ENCODE measurements around the gene GAB3.

GAB3 gene

DNA sequence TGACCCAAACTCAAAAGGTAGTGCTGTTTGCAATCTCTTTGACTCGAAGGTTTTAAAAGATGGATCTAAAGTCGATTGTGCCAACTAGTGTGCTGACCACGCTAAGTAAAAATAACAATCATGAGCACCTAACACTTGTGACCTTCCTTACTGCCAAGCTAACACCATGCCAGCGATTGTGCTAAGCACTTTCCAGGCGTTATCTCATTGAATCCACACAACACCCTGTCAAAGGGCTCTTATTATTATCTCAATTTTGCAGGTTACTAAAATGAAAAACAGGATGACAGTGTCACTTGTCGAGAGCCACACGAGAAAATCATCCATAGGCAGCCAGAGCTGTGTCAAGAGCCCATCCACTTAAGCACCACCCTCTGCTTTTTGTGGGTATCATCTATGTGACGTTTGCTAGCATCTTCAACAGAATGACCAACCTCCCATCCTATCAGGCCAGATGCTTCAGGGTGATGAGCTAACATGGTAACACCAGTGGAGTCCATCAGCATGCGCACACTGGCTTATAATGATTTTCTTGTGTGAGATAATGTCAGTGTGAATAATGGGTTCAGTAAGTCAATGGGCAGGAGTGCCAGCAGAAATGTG is 893 bp upstream of the GAB3 start:
- no peak for DNase-seq (ENCODE audit: low read depth in 3 of 3, low spot score in 1 of 3)

DNA sequence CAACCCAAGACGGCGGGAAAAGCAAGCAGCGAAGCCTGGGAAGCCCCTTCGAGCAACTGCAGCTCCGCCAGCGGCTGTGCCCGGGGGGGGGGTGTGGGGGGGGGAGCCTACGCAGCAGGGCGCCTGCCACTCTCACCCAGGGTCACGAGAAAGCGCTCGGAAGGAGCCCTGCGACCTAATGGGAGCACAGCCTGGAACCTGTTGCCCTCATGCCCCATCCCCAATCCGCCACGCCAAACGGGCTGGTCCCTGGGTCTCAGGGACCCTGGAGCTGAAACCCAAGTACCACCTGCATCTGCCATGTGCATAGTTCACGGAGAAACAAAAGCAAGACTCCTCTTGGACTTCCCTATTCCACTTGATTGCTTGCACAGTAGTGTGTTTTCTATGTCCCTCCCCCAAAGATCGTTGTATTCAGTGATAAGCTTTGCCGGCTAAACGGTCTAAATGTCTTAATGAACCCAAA is 359 bp upstream of the GAB3 start:
- no peak for DNase-seq (ENCODE audit: low read depth in 3 of 3, low spot score in 1 of 3)

DNA sequence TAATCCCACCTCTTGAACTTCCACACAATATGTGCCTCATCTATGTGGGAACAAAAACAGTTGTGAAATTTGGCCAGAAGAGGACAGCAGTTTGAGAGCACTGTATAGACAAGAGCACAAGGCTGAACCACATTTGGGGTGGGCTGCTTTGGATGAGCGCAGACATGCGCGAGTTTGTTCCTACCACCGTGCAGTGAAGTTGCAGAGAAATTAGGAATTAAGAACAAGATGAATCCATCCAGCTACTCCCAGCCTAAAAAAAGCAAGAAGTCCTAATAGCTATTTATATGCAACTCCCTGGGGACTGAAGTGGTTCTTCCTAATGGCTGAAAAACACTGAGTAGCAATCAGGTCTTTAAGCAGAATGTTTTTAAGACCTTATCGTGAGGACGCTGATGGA is 1.0 kb downstream of the GAB3 start:
- DNase-seq (ENCODE audit: low read depth in 3 of 3, low spot score in 1 of 3): no peak

DNA sequence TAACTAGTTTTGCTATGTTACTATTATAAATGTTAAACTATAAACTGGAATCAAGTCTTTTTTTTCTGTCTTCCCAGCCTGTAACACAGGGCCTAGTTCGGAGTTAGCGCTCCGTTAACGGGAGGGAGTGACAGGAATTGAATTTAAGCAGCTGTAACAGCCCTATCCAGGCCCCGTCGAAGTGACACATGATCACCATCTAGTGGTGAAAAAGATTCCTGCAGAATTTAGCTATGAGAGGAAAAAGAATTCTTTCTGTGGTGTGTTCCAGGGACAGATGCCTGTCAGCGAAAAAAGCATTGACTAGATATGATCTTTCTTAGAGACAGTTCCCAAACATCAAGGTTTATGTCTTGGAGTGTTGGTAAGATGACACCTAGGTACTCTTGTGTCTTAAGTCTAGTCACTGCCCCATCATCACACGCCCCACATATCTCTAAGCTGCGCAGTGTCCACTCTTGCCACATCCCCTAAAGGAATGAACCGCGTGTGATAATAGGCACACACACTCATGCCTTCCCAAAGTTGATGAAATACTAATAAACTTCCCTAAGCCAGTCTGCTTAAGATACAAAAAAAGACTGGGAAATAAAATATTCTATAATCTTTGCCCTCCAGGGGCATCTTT is 2.1 kb downstream of the GAB3 start:
- peak in 1 of 3 donors; percentile 20 for DNase-seq (ENCODE audit: low read depth in 3 of 3, low spot score in 1 of 3)

DNA sequence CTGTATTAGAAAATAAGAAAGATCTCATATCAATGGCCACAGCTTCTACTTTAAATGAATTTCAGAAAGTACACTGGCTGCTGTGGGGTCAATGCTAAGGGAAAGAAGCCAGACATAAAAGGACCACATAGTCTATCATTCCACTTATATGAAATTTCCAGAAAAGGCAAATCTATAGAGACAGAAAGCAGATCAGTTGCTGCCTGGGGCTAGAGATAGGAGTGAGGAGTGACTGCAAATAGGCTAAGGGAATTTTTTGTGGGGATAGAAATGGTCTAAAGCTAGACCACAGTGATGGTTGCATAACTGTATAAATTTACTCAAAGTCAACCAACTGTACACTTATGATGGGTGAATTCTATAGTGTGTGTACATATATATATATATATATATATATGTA is 8.3 kb downstream of the GAB3 start:
- DNase-seq (ENCODE audit: low read depth in 3 of 3, low spot score in 1 of 3): no peak

DNA sequence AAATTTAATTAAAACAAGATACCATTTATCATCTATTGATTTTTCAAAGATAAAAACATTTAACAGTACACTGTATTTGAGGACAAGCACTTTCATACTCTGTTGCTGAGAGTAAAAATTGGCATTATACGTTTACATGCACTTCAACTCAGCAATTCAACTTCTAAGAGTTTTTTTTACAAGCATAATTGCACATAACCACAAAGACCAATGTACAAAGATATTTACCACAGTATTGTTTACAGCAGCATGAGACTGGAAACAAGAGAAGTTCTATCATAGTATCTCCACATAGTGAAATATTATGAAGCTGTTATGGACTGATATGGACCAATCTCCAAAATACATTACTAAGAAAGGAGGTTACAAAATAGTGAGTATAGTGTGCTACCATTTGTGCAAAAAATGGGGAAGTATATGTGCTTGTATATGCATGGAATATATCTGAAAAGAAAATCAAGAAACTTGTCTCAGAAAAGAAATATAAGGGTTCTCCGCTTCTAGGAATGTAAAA is 10.9 kb downstream of the GAB3 start:
- no peak for DNase-seq (ENCODE audit: low read depth in 3 of 3, low spot score in 1 of 3)

DNA sequence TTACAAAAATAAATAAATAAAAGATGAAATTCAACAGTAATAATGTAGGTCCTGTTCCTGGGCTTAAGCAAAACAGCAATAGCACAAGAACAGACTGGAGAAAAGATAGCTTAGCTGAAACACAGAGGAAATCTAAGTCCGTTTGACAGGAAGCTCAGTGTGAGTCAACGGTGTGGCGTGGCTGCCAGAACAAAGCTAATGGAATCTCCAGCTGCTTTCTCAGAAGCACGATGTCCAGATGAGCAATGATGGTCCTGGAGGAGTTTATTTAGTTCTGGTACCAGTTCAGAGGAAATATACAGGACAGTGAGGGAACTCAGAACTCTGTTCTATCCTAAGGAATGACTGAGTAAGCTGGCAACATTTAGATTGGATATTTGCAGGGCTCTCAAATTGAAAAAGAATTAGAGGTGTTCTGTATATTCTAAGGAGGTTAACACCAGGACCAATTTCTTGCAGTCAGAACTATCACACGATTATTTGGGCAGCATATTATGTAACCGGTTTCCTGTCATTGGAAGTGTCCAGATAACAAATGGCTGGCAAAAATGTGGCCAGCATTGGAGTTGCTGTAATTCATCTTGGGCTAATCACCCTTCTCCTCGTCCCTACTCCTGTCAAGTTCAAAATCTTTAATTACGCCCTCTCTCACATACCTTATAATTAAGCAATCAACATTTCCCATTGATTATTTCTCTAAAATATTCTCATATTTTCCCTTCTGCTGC is 12.7 kb downstream of the GAB3 start:
- DNase-seq (ENCODE audit: low read depth in 3 of 3, low spot score in 1 of 3): no peak

DNA sequence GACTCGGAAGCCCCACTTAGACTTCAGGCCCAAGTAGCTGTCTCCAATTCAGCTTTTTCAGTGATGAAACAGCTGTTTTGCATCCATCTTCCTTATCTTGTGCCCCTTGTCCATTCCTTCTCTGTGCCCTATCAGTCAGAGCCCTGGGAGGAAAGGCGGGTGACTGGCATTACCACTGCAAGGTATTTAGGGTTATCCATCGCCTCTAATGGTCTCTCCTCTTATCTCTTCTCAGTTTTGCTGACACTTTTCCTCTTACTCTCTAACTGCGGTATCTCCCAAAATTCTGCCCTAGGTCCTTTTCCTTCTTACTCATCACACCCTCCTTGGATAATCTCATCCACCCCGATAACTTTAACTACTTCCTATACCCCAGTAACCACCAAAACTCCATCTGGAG is 13.7 kb downstream of the GAB3 start:
- no peak for DNase-seq (ENCODE audit: low read depth in 3 of 3, low spot score in 1 of 3)

DNA sequence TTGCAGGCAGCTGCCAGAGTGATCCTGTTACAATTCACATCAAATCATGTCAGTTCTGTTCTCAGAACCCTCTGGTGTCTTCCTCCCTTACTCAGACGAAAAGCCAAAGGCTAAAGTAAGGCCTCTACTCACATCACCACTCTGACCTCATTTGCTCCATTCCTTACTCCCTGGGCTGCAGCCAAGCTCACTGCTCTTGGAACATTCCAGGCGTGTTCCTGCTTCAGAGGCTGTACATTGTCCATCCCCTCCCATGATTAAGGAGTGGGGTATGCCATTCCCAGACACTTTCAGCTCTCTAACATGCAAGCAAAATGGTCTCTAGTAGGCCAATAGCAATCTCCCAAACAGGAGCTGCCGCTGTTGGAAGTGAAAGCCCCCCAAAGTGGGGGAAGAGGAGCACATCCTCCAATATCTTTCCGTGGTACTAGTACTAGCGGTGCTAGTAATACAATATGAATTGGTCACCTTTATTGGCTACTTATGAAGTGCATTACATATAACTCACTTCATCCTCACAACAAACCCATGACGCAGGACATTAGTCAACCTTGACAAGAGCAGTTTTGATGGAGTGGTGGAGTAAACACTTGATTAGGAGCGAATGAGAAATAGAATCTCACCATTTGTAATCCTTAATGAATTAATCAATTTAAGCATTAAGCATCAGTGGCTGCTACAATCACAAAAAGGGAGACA is 15.0 kb downstream of the GAB3 start:
- DNase-seq (ENCODE audit: low read depth in 3 of 3, low spot score in 1 of 3): no peak

DNA sequence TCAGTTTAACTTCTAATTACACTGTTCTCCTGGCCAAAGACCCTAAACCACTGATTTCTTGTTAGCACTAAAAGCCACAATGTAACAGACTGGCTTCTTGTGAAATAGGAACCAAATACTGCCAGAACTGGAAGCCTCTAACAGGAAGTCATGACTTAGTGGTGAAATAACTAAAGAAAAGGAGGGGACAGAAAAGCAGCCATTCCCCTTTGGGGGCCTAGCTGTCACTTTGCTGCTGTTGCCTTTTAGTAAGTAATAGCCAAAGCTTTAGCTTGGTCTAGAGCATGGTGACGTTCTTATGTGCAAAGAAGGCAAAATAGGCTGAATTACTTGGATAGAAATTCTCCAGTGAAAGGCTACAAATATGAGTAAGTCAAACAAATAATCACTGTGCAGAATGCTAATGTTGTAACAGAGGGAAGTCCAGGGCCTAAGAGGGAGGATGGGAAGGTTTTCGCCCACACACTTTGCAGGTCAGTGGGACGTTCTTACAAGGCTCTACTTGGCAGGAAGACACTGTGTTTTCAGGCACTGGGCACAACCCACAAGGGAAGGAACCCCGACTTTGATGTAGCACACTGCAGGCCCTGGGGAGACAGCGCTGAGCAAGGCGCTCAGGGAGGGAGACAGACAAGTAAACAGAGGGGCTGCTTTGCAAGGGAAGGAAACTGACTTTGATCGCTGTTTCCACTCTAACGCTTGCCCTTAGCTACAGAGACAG is 16.7 kb downstream of the GAB3 start:
- DNase-seq (ENCODE audit: low read depth in 3 of 3, low spot score in 1 of 3): no peak

DNA sequence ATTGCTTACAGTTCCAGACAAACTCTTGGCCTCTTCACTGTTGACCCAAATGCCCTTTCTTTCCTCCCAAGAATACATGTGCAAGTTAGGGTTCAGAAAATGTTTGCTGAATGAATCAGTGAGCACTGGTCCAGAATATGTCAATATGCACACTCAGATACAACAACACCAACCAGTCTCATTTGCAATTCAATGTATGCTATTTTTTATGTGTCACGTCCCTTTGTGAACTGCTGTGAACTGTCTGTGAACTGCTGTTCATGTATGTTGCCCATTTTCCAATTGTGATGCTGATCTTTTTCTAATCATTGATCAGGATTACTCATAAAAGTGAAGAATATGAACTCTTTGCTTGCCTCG is 17.8 kb downstream of the GAB3 start:
- DNase-seq (ENCODE audit: low read depth in 3 of 3, low spot score in 1 of 3): no peak

DNA sequence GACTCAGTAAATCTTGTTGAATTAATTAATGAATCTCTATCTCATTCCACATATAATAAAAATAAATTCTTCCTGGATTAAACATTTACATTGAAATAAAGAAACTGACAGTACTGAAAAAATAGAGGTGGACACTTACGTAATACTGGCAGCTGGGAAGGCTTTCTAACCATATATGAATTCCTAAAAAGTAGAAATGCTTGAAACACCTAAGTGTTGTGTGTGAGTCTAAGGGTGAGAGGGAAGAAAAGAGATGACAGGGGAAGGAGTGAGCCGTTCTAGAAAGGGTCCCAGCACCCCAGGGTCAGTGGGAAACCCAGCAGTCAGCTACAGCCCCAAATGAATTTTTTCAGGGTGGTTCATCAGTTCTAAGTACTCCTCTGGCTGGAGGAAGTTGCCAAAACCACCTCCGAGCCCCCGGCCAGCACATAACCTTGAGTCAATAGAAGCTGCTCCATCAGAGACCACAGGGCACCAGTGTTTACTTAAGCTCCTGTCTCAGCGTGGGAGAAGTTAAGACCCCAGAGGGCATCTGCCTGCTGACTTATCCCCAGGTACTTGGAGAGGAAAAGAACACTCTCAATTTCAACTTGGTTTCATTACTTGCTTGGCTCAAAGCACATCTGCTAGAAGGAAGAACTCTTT is 18.3 kb downstream of the GAB3 start:
- DNase-seq (ENCODE audit: low read depth in 3 of 3, low spot score in 1 of 3): no peak

DNA sequence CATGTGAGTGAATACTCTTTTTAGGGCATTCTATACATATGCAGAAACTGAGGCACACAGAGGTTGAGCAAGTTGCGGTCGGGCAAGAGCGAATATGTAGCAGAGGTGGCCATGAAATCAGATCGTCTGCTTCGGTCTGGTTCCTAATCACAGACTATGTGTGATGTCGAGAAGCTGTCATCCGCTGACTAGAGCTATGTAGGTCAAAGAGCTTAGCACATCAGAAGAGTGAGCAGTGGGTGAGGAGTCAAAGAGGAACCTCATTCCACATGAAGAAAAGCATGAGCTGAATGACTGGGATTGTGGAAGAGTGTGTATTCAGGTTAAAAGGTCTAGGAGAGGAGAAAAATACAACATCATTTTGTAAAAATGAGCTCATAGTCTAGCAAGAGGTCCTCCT is 19.0 kb downstream of the GAB3 start:
- no peak for DNase-seq (ENCODE audit: low read depth in 3 of 3, low spot score in 1 of 3)

DNA sequence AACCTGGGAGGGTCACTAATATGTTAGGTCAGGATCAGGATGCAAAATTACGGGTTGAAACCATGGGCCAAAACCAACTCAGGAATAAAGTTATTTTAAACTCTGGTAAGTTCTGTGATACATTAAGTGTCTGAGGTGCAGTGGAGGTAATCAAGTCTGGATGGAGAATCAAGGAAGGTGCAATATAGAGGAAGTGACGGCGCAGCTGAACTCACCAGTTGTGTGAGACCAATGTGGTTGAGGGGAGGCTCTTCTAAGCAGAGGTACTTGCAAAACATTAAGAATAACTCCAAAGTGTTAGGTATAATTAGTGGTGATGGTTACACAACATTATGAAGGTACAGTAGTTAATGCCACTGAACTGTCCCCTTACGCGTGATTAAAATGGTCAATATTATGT is 19.7 kb downstream of the GAB3 start:
- DNase-seq (ENCODE audit: low read depth in 3 of 3, low spot score in 1 of 3): no peak

DNA sequence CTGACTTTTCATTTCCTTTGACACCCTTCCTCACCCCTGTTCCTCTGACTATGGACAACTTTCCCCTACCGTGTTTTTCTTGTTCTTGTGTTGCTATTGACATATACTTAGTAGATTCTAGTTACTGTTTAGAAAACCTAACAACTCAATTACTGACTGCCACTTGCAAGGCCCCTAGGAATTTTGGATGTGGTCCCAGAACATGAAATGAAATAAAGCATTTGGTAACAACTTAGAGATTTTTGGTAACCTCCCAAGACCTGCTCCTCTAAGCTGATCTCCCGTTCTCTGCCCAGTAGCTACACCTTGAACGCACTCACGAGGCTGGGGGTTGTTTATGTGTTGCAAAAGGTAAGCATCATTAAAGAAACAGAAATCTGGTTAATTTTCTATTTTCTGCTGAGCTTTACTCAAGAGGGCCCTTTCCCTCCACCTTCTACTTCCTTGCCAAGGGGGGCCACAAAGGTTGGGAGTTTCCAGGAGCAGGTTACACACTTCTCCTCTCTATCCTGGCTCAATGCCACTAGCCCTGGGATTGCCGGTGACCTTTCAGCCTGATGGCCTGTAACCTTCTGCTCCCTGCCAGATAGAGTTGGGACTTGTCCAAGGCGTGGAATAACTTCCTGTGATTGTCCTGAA is 20.5 kb downstream of the GAB3 start:
- DNase-seq (ENCODE audit: low read depth in 3 of 3, low spot score in 1 of 3): no peak

DNA sequence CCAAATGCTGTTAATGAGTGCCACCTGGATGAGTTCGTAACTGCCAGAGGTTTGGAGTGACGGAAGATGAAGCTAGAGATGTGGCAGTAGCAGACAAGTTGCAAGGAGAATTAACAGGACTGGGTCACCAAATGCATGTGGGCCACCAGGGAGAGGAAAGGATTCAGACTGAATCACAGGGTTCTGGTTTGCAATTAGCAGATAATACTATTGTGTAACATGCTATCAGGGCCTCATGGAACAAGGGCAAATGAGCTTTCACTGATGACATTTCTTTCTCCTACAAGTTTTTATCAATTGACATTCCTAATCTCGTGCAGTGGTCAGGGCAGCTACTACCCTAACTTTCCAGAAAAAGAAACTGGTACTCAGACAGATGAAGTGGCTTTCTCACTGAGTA is 21.4 kb downstream of the GAB3 start:
- DNase-seq (ENCODE audit: low read depth in 3 of 3, low spot score in 1 of 3): no peak

DNA sequence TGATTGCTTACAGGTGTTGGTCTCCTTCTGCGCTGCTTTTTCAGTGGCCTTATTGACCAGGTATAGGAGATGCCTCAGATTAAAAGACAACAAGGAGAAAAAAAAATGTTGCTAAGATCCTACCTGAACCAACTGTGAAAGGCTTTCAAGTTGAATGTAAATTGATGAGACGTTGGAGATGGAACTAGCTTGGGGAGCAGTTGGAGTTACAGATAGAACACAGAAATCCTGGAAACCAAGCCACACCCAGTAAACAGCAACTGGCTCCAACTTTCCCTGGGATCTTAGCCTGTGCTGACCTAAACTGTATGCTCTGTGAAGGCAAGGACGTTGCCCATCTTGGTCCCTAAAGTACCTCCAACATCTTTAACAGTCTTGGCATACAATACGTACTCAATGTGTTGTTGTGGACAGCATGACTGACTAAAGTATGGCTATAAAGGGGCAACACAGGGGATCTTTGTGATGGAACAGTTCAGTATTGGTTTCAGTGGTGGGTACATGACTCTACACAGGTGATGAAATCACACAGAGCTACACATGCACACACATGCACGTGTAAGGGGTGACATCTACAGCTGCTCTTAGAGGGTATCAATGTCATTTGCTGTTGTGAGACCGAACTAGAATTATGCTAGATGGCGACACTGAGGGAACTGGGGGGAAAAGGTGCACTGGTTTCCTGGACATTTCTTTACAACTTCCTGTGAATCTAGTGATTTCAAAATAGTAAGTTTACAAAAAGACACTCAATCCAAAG is 22.3 kb downstream of the GAB3 start:
- DNase-seq (ENCODE audit: low read depth in 3 of 3, low spot score in 1 of 3): no peak

DNA sequence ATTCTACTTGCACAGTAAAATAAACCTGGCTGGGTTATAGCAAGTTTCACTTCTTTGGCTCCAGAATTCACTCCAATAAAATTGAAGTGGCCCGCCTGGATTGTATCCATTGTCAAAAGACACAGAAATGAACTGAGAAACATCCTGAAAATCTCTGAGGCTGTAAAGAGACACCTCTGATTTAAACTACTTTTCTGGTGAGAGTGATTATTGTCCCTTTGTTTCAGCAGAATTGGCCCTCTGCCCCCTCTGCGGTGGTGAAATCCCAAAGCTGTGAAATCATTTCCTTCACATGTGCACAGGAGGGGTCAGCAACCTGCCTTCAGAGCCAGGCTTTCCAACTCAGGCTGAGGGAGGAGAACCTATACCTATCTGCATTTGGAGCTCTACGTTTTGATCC is 23.0 kb downstream of the GAB3 start:
- DNase-seq (ENCODE audit: low read depth in 3 of 3, low spot score in 1 of 3): no peak

DNA sequence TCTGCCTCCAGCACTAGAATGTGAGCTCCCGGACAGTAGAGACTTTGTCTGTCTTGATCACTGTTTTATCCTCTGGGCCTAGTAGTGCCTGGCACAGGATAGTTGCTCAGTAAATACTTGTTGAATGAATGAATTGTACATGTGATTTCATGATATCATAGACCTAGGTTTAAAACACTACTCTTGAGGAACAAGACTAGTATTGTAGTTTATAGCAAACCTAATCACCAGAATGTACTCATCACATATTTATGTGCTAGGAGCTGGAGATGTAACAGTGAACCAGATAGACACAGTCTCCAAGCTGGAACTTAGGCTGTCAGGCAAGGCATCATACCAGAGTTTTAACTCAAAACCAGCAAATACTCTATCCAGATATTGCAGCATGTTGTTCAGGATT is 23.5 kb downstream of the GAB3 start:
- DNase-seq (ENCODE audit: low read depth in 3 of 3, low spot score in 1 of 3): no peak
